IPS-20b (cell line): ENCODE results near the gene MAPK8.
"Not testable (repeated sequence)": the region's sequence is repeated elsewhere in the genome, so short reads cannot be mapped to it uniquely, and the experiment has no call there.

ENCODE experiments used
- H3K27ac ChIP-seq: one replicate; pipeline ENCODE4 v1.5.1; 2013; ENCODE audit warnings: low read length
- H3K27me3 ChIP-seq: 2 replicates; pipeline ENCODE4 v1.6.1; 2013; ENCODE audit warnings: mild to moderate bottlenecking, low read length, inconsistent platforms; ENCODE audit not compliant: insufficient read depth
- H3K36me3 ChIP-seq: 2 replicates; pipeline ENCODE4 v1.6.1; 2013; ENCODE audit warnings: low read depth, mild to moderate bottlenecking, inconsistent platforms, low read length, moderate library complexity; ENCODE audit not compliant: insufficient read depth
- H3K4me1 ChIP-seq: 2 replicates; pipeline ENCODE4 v1.6.1; 2013; ENCODE audit warnings: mild to moderate bottlenecking, control low read depth, inconsistent platforms, low read length, moderate library complexity; ENCODE audit not compliant: insufficient read depth
- H3K4me3 ChIP-seq: 2 replicates; pipeline ENCODE4 v1.5.1; 2013; ENCODE audit warnings: mild to moderate bottlenecking, low read length, inconsistent platforms
- H3K9ac ChIP-seq: 2 replicates; pipeline ENCODE4 v1.6.1; 2013; ENCODE audit warnings: low read depth, mild to moderate bottlenecking, inconsistent platforms, low read length, moderate library complexity
- H3K9me3 ChIP-seq: 2 replicates; pipeline ENCODE4 v1.6.1; 2013; ENCODE audit warnings: mild to moderate bottlenecking, low read depth, low read length, inconsistent platforms; ENCODE audit not compliant: insufficient read depth

Gene MAPK8

GRCh38 chr10:48343106-48343505 lies 36.6 kb downstream of the MAPK8 start:
- Histone ChIP-seq H3K9ac (no peak overlapping the region), H3K36me3 (no peaks in the 10 kb centered on the region), H3K9me3 (peaks cover 10% of the 10 kb centered on the region; the same call in 1 of the 2 replicates), H3K27ac (no peak overlapping the region), H3K27me3 (no peaks in the 10 kb centered on the region), H3K4me3 (no peak overlapping the region), H3K4me1 (peaks cover 15% of the 10 kb centered on the region)

DNA sequence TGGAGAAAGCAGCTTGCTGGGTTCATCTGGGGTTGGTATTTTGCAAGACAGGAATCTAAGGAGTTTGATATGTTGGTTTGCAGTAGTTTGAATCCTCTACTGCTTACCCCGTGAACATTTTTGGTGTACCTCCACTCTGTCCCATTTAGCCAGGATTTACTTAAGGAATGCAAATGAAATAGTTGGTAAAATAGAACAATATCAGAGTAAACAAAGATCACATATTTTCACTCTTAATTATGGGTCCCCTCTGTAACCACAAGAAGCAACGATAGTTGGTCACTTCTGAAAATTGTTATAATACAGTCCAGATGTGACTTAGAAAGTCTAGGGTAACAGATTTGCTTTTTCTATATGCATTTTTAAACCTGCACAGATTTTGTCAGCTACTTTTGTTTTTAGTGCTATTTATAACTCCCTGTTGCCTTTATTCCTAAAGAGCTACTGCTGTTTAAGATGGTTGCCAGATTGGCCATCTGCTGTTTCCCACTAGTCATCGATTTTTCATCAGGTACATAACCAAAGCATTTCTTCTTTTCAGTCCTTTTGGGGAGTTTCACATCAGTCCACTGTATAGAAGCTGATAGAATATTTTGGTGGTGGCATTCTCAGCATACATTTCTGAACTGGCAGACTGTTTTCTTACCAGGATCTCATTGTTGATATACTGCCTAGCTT lies 37.6 kb downstream of the MAPK8 start:
- peaks cover 10% of the 10 kb centered on the region; the same call in 1 of the 2 replicates for H3K9me3 ChIP-seq
- no peaks in the 10 kb centered on the region for H3K36me3 ChIP-seq
- H3K27ac ChIP-seq, result no peak overlapping the region
- H3K27me3 ChIP-seq, result no peaks in the 10 kb centered on the region
- H3K4me3 ChIP-seq, result no peak overlapping the region
- peaks cover 15% of the 10 kb centered on the region for H3K4me1 ChIP-seq
- no peak overlapping the region for H3K9ac ChIP-seq

- H3K9ac ChIP-seq, H3K4me3 ChIP-seq, H3K27me3 ChIP-seq, H3K9me3 ChIP-seq, H3K36me3 ChIP-seq, H3K27ac ChIP-seq: not testable (repeated sequence)
- peaks cover 15% of the 10 kb centered on the region for H3K4me1 ChIP-seq
These were observed 39.8 kb downstream of the MAPK8 start for GRCh38 chr10:48346248-48346647.

- not testable (repeated sequence) for H3K9ac ChIP-seq, H3K27me3 ChIP-seq, H3K27ac ChIP-seq, H3K4me3 ChIP-seq, H3K9me3 ChIP-seq, H3K36me3 ChIP-seq
- H3K4me1 ChIP-seq, result peaks cover 12% of the 10 kb centered on the region; the same call in 1 of the 2 replicates
These were observed 41.1 kb downstream of the MAPK8 start for GRCh38 chr10:48347539-48347938.

DNA sequence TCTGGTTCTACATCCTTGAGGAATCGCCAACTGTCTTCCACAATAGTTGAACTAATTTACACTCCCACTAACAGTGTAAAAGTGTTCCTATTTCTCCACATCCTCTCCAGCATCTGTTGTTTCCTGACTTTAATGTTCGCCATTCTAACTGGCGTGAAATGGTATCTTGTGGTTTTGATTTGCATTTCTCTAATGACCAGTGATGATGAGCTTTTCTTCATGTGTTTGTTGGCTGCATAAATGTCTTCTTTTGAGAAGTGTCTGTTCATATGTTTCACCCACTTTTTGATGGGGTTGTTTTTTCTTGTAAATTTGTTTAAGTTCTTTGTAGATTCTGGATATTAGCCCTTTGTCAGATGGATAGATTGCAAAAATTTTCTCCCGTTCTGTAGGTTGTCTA lies 41.5 kb downstream of the MAPK8 start:
- H3K4me1 ChIP-seq, result peaks cover 12% of the 10 kb centered on the region; the same call in 1 of the 2 replicates
- H3K9ac ChIP-seq, H3K36me3 ChIP-seq, H3K27me3 ChIP-seq, H3K4me3 ChIP-seq, H3K9me3 ChIP-seq, H3K27ac ChIP-seq: not testable (repeated sequence)

DNA sequence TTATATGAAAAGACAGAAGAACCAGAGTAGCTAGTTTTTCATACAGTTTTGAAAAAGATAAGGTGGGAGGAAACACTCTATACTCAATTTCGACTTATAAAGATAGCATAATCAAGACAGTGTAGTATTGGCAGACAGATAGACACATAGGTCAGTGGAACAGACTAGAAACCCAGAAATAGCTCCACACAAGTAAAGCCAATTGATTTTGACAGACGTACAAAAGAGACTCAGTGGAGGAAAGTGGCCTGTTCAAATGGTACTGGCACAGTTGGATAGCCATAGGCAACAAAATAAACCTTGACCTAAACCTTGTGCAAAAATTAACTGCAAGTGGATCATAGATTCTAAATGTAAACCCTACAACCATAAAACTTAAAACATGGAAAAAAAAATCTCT lies 46.8 kb downstream of the MAPK8 start:
- H3K9me3 ChIP-seq, result no peaks in the 10 kb centered on the region
- H3K9ac ChIP-seq, result no peak overlapping the region

GRCh38 chr10:48357631-48358030 lies 51.2 kb downstream of the MAPK8 start:
- H3K27ac ChIP-seq, result no peak overlapping the region
- no peaks in the 10 kb centered on the region for H3K4me1 ChIP-seq
- no peak overlapping the region for H3K4me3 ChIP-seq
- no peaks in the 10 kb centered on the region for H3K9me3 ChIP-seq
- no peak overlapping the region for H3K9ac ChIP-seq
- H3K27me3 ChIP-seq, result no peaks in the 10 kb centered on the region
- H3K36me3 ChIP-seq, result no peaks in the 10 kb centered on the region

More for the DNA sequence above, 46.8 kb downstream of the MAPK8 start:
- H3K4me1 ChIP-seq, result no peaks in the 10 kb centered on the region
- no peaks in the 10 kb centered on the region for H3K36me3 ChIP-seq
- H3K27ac ChIP-seq, result no peak overlapping the region
- H3K27me3 ChIP-seq, result no peaks in the 10 kb centered on the region
- H3K4me3 ChIP-seq, result no peak overlapping the region

DNA sequence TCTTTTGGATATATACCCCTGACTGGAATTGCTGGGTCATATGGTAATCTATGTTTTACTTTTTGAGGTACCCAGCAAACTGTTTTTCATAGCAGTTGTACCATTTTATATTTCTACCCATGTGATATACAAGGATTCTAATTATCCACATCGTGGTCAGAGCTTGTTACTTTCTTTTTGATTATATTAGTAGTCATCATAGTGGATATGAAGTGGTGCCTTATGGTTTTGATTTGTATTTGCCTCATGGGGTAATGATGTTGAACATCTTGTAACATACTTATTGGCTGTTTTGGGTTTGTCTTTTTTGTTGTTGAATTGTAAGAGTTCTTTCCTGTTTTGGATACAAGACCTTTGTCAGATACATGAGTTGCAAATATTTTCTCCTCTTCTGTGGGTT lies 51.7 kb downstream of the MAPK8 start:
- no peaks in the 10 kb centered on the region for H3K4me1 ChIP-seq
- H3K36me3 ChIP-seq, result no peaks in the 10 kb centered on the region
- H3K27ac ChIP-seq, result no peak overlapping the region
- H3K4me3 ChIP-seq, result no peak overlapping the region
- no peak overlapping the region for H3K9ac ChIP-seq
- H3K9me3 ChIP-seq, result no peaks in the 10 kb centered on the region
- H3K27me3 ChIP-seq, result no peaks in the 10 kb centered on the region

DNA sequence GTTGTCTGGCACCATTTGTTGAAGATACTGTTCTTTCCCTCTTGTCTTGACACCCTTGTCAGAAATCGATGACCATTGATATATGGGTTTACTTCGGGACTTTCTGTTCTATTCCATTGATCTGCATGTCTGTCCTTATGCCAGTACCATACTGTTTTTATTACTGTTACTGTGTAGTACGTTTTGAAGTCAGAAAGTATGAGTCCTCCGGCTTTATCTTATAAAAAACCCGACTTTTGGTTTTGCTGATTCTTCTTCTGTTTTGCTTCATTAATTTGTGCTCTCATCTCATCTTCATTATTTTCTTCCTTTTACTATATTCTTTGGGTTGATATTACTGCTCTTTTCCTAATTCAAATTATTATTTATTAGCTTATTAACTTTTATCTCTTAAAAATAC lies 52.4 kb downstream of the MAPK8 start:
- H3K27ac ChIP-seq, result no peak overlapping the region
- H3K4me1 ChIP-seq, result peaks cover 2% of the 10 kb centered on the region; the same call in 1 of the 2 replicates
- no peak overlapping the region for H3K9ac ChIP-seq
- no peak overlapping the region for H3K4me3 ChIP-seq
- no peaks in the 10 kb centered on the region for H3K36me3 ChIP-seq
- H3K27me3 ChIP-seq, result no peaks in the 10 kb centered on the region
- no peaks in the 10 kb centered on the region for H3K9me3 ChIP-seq

GRCh38 chr10:48361176-48361575 lies 54.7 kb downstream of the MAPK8 start:
- Histone ChIP-seq H3K9me3 (no peaks in the 10 kb centered on the region), H3K4me3 (no peak overlapping the region), H3K9ac (no peak overlapping the region), H3K36me3 (no peaks in the 10 kb centered on the region), H3K4me1 (peaks cover 4% of the 10 kb centered on the region; the same call in 1 of the 2 replicates), H3K27me3 (no peaks in the 10 kb centered on the region), H3K27ac (no peak overlapping the region)

DNA sequence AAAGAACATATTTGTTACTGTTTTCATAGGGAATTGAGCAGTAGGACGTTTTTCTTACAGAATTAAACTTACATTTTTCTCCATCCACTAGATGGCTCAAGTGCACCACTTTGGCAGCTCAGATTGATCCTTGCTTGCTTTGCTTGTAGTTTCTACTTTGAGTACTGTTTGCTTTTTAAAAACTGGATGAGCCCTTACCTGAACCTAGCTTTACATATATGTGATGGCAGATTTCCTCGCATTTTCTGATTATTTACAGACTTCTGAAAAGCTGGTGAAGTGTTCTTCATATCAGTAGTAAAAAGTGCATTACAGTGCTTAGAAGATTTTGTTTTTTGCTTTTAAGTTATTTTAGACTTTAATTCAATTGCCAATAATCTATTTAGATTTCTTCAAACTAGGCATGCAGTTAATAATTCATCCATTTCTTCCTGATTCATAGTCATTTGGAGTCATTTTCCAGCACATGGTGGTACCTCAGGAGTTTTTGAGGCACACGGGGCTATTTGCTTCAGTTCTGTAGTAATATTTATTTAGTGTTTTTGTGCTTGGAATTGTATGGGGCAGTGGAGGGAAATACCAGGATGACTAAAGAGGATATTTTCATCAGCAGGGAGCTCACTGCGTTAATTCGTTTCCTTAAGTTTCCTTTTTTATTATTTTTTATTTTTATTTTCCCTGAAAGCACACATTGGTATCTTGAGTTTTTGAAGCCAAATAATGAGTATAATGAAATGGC lies 57.3 kb downstream of the MAPK8 start:
- Histone ChIP-seq H3K27me3 (no peaks in the 10 kb centered on the region), H3K4me1 (peaks cover 4% of the 10 kb centered on the region; the same call in 1 of the 2 replicates), H3K36me3 (no peaks in the 10 kb centered on the region), H3K4me3 (no peak overlapping the region), H3K27ac (no peak overlapping the region), H3K9ac (peak overlapping the region; percentile 19; the same call in 1 of the 2 replicates), H3K9me3 (no peaks in the 10 kb centered on the region)
